Measurements from ENCODE around the gene FSTL1. TPM values are rescaled to one million over a fixed set of nuclear protein-coding genes. Genes with fewer than 3 reads are reported as not detected.
A peak's percentile ranks its signal among the peaks of the same experiment; 100 is the strongest.

Gene FSTL1
- total RNA-seq, 8 experiments from 2014 or later = 9.1 to 601 (median 110) TPM

DNA sequence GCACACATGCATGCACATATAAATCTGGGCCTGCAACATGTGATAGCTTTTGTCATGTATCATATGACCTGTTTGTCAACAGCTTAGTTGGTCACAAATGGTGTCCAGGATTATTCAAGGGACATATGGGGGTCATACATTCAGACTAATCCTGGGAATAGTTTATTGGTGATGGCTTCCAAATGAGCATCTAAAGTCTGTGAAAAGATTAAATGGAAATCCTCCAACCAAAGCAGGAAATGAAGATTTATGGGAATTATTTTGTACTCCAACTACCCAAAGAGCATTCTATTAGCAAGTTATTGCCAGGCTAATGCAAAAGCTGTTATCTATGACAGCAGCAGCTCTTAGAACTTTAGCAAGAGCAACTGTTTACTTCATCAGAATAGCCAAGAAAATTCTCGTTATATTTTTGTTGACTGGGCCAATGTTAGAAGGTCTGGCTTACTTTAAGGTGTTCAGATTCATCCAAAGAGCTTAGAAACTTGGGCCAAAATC is 7.1 kb downstream of the FSTL1 start:
- peaks cover 10 to 18% of the 10 kb centered on the region in 2 donors for H3K4me1 ChIP-seq (replicated peaks in 1 of 2)
- 0 to 100% (median 78%) methylated on average over 1 of the region's 1 CpG; no CpG with 5 or more reads in 1 of the 10 experiments for WGBS, 10 experiments
- H3K4me3 ChIP-seq = no peak overlapping the region
- no peak overlapping the region for H3K27ac ChIP-seq
- ATAC-seq (replicated peaks in 6 of 8) = no peak
- in situ Hi-C loops (cut with MboI; ENCODE audit: low pct_unique_long_range_greater_than_20kb in 2 of 9, low sequenced_read_pairs in 9 of 9, unreplicated experiment in 9 of 9) = loop anchor here in 1 of 9 experiments (25.0 kb wide), 2 partner anchors 94 to 344 kb away; no protein-coding TSS in a partner anchor

DNA sequence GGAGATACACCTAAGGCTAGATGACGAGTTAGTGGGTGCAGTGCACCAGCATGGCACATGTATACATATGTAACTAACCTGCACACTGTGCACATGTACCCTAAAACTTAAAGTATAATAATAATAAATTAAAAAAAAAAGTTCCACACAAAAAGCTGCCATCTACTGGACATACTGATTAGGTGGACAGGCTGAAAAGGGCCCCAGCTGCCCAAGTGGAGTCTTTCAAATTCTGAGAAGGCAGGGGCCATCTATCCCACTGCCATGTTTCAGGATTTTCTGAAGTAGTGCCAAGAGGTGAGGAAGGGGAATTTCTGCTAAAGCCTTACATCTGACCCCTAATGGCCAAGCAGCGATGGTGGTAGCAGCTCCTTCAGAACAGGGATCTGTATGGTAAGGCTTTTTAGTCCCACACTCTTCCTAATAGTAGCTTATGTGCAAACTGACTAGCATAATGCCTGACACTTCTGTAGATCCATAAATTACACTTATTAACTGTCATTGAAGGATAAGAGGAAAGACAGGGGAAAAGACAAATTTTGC is 7.7 kb downstream of the FSTL1 start:
- Histone ChIP-seq H3K27ac (no peak overlapping the region), H3K4me3 (no peak overlapping the region), H3K4me1 (replicated peaks in 1 of 2) (peaks cover 7 to 11% of the 10 kb centered on the region in 2 donors)
- WGBS, 10 experiments = 33 to 100% (median 76%) methylated on average over 1 of the region's 2 CpGs; no CpG with 5 or more reads in 4 of the 10 experiments
- in situ Hi-C loops (cut with MboI; ENCODE audit: low pct_unique_long_range_greater_than_20kb in 2 of 9, low sequenced_read_pairs in 9 of 9, unreplicated experiment in 9 of 9) = loop anchor here in 1 of 9 experiments (25.0 kb wide), 2 partner anchors 94 to 344 kb away; no protein-coding TSS in a partner anchor
- ATAC-seq (replicated peaks in 6 of 8) = peak in 1 of 8 experiments; percentile 17

DNA sequence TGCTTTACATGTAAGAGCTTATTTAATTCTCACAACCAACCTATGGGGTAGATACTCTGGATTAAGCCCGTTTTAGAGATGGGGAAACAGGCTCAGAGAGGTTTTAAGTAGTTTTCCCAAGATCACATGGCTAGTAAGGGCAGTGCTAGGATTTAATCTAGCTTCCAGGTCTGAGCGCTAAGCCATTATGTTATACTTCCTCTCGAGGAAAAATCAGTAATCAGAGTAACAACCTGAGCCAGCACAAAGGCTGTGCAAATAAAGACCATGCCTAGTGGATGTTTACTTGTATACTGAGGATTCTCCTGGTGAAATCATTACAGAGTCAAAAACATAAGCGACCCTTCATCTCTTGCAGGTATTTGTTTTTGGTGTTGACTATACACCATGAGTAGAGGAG is 9.0 kb downstream of the FSTL1 start:
- H3K4me3 ChIP-seq = no peak overlapping the region
- no peak for ATAC-seq (replicated peaks in 6 of 8)
- WGBS, 10 experiments = 40 to 100% (median 88%) methylated on average over 1 to 3 of the region's 4 CpGs
- in situ Hi-C loops (cut with MboI; ENCODE audit: low pct_unique_long_range_greater_than_20kb in 2 of 9, low sequenced_read_pairs in 9 of 9, unreplicated experiment in 9 of 9) = loop anchor here in 1 of 9 experiments (25.0 kb wide), 2 partner anchors 96 to 346 kb away; no protein-coding TSS in a partner anchor
- H3K4me1 ChIP-seq (replicated peaks in 1 of 2) = peaks cover under 1 to 3% of the 10 kb centered on the region in 2 donors
- H3K27ac ChIP-seq = no peak overlapping the region

DNA sequence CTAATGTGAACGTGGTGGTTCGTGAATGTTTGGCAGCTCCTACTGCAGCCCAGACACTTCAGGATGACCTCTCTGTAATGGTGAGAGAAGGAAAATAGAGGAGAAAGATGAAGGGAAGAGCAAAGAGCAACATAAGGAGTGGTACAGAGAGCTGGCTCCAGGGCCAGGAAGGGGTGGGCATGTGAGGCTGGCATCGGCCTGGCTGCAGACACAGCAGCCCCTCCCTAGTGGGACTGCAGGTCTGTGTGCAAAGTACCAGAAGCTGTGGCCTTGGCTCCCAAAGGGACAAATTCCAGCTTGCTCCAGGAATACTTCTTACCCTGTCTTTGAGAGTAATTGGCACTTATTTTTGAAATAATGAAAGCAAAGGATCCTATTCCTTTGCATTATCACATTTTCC is 10.0 kb downstream of the FSTL1 start:
- in situ Hi-C loops (cut with MboI; ENCODE audit: low pct_unique_long_range_greater_than_20kb in 2 of 9, low sequenced_read_pairs in 9 of 9, unreplicated experiment in 9 of 9) = loop anchor here in 1 of 9 experiments (25.0 kb wide), 2 partner anchors 97 to 347 kb away; no protein-coding TSS in a partner anchor
- ATAC-seq (replicated peaks in 6 of 8) = no peak
- Histone ChIP-seq H3K4me3 (no peak overlapping the region), H3K4me1 (replicated peaks in 1 of 2) (no peaks in the 10 kb centered on the region), H3K27ac (no peak overlapping the region)
- 7 to 100% (median 92%) methylated on average over 1 to 3 of the region's 3 CpGs; no CpG with 5 or more reads in 2 of the 10 experiments for WGBS, 10 experiments

DNA sequence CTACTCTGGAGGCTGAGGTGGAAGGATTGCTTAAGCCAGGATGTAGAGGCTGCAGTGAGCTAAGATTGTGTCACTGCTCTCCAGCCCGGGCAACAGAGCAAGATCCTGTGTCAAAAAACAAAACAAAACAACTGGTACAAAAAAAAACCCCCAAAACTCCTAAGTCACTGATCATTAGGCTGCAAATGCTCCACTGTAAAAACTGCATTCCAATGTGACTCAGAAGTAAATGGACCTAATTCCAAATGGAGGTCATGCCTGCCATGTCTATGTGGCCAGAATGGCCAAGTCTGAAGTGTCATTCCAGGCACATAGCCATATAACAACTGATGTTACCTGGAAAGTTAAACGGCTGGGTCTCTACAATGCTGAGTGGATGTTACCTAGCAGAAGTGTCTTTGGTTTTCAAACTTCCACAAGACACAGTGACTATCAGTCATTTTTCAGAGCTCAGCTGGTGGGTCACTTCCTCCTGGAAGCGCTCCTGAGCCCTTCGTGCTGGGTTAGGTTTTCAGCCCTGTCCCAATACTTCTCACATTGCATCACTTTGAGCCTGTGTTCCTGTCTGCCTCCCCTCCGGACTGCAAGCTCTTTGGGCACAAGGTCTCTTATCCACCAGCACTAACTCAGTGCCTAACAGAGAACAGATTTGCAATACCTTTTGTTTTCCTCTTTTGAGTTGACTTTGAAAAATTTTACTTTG is 10.6 kb downstream of the FSTL1 start:
- Histone ChIP-seq H3K4me1 (replicated peaks in 1 of 2) (no peaks in the 10 kb centered on the region), H3K4me3 (no peak overlapping the region), H3K27ac (no peak overlapping the region)
- in situ Hi-C loops (cut with MboI; ENCODE audit: low pct_unique_long_range_greater_than_20kb in 2 of 9, low sequenced_read_pairs in 9 of 9, unreplicated experiment in 9 of 9) = loop anchor here in 1 of 9 experiments (25.0 kb wide), 2 partner anchors 97 to 347 kb away; no protein-coding TSS in a partner anchor
- no peak for ATAC-seq (replicated peaks in 6 of 8)
- WGBS, 10 experiments = 0 to 100% (median 92%) methylated on average over 1 to 5 of the region's 5 CpGs; no CpG with 5 or more reads in 2 of the 10 experiments

DNA sequence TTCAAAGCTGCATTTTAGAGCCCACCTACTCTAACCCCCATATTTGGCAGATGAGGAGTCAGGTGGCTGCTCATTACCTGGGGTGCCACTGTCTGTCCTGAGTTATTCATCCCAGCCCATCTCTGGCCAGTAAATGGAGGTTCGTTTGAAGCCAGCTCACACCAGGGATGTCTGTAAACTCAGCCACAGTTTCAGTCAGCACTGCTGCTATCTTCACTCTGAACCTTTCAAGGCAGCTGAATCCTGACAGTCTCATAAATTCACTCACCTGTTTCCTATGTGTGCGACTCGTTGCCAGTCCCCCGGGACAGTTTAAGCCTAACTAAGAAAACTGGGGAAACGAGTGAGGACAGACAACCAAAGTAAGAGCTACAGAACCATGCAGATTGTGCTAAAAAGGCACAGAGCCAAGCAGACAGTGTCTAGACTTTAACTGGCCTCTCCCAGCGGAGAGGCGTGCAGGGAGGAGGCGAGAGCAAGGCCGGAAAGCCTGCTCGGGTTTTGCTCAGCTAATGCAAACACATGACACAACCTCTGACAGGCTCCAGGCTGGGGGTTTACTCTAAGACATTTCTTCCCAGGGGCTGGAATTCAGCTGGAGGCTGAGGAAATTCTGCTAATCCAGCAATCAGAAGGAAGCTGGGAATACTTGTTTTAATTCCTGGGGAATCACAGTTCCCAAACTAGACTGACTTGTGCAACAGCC is 12.0 kb downstream of the FSTL1 start:
- in situ Hi-C loops (cut with MboI; ENCODE audit: low pct_unique_long_range_greater_than_20kb in 2 of 9, low sequenced_read_pairs in 9 of 9, unreplicated experiment in 9 of 9) = loop anchor here in 1 of 9 experiments (25.0 kb wide), 2 partner anchors 98 to 348 kb away; no protein-coding TSS in a partner anchor
- peak; percentile 34 to 98 (median 82) for ATAC-seq (replicated peaks in 6 of 8)
- Histone ChIP-seq H3K27ac (no peak overlapping the region), H3K4me3 (no peak overlapping the region), H3K4me1 (replicated peaks in 1 of 2) (no peaks in the 10 kb centered on the region)
- WGBS, 10 experiments = 0 to 88% (median 68%) methylated on average over 2 to 10 of the region's 10 CpGs; no CpG with 5 or more reads in 2 of the 10 experiments

DNA sequence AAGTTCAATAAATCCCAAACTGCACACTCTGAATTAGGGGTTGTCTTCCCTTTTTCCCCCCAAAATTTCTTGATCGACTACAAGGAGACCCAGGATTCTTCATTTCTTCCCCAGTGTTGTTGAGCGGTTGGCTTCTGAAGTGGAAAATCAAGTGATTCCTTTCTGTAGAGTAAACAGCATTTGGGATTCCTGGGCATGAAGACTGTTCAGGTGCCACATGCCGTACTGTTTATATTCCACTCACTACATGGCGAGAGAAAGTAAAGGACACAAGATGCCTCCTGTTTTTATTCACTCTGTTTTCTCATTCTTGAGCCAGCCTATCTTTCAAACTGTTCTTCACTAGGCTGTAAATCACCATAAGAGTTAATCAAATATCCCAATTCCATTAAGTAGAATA is 12.6 kb downstream of the FSTL1 start:
- Histone ChIP-seq H3K27ac (no peak overlapping the region), H3K4me1 (replicated peaks in 1 of 2) (no peaks in the 10 kb centered on the region), H3K4me3 (no peak overlapping the region)
- 66 to 100% (median 88%) methylated on average over 2 to 4 of the region's 4 CpGs; no CpG with 5 or more reads in 2 of the 10 experiments for WGBS, 10 experiments
- no peak for ATAC-seq (replicated peaks in 6 of 8)
- in situ Hi-C loops (cut with MboI; ENCODE audit: low pct_unique_long_range_greater_than_20kb in 2 of 9, low sequenced_read_pairs in 9 of 9, unreplicated experiment in 9 of 9) = loop anchor here in 1 of 9 experiments (25.0 kb wide), 2 partner anchors 99 to 349 kb away; no protein-coding TSS in a partner anchor

DNA sequence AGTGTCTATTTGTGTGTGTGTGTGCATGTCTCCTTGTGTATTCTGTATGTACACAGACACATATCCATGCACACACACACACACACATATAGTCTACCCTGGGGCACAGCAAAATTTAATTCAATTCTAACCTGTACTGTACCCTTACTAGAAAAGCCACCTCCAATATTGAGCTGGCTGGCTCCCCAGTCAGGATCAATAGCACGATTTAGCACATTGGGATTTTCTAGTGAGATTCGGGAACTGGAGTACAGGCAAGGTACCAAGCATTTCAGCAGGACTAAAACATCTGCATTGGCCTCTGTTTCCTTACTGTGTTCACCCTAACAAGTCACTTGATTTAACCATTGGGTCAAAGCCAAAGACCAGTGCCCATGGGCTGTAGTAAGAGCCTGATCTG is 13.2 kb downstream of the FSTL1 start:
- no peak overlapping the region for H3K27ac ChIP-seq
- H3K4me3 ChIP-seq = no peak overlapping the region
- ATAC-seq (replicated peaks in 6 of 8) = no peak
- in situ Hi-C loops (cut with MboI; ENCODE audit: low pct_unique_long_range_greater_than_20kb in 2 of 9, low sequenced_read_pairs in 9 of 9, unreplicated experiment in 9 of 9) = loop anchor here in 1 of 9 experiments (25.0 kb wide), 2 partner anchors 100 to 350 kb away; no protein-coding TSS in a partner anchor
- H3K4me1 ChIP-seq (replicated peaks in 1 of 2) = no peaks in the 10 kb centered on the region
- WGBS, 10 experiments = 40 to 100% (median 85%) methylated on average over 1 to 2 of the region's 2 CpGs; no CpG with 5 or more reads in 6 of the 10 experiments

DNA sequence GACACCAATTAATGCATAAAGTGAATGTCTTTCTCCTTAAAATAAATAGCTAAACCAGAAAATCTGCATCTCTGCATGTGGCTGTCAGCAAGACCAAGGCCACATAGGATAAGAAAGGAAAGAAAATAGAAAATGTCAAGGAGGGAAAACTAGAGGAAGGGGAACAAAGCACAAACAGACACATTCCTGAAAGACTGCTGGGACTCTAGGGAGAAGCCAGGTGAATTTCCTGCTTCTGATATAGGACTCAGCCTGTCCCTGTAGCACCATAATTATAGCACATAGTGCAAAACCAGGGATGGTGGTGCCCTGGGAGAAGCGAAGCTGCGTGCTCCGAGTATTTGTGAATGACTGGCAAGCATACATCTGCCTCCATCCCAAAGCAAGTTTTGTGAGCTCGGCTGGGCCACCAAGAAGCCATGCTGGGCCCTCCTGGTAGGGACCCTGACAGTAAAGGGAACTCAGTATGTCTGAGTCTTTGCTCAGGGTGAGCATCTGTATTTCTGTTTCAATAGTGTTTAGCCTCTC is 14.2 kb downstream of the FSTL1 start:
- no peak for ATAC-seq (replicated peaks in 6 of 8)
- Histone ChIP-seq H3K4me3 (no peak overlapping the region), H3K27ac (no peak overlapping the region), H3K4me1 (replicated peaks in 1 of 2) (no peaks in the 10 kb centered on the region)
- 70 to 100% (median 80%) methylated on average over 1 to 4 of the region's 4 CpGs; no CpG with 5 or more reads in 3 of the 10 experiments for WGBS, 10 experiments
- in situ Hi-C loops (cut with MboI; ENCODE audit: low pct_unique_long_range_greater_than_20kb in 2 of 9, low sequenced_read_pairs in 9 of 9, unreplicated experiment in 9 of 9) = loop anchor here in 1 of 9 experiments (25.0 kb wide), 2 partner anchors 101 to 351 kb away; no protein-coding TSS in a partner anchor

DNA sequence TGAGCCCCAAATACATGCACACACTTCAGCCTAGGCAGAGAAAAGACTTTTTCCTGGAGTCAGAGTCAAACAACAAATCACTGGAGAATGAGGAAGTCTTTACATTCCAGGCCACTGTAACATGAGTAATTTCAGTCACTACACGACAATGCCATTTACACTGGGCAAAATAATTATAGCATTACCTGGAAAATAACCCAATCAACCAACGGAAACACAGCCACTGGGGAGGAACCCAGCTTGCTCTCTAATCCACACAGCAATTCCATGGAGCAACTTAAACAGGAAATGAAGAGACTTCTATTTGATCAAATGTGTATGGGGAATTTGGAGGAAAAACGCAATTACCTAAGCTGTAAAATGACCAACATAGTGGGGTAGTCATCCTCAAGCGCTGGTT is 15.2 kb downstream of the FSTL1 start:
- Histone ChIP-seq H3K27ac (no peak overlapping the region), H3K4me3 (no peak overlapping the region), H3K4me1 (replicated peaks in 1 of 2) (no peaks in the 10 kb centered on the region)
- 11 to 100% (median 87%) methylated on average over 1 to 4 of the region's 4 CpGs for WGBS, 10 experiments
- in situ Hi-C loops (cut with MboI; ENCODE audit: low pct_unique_long_range_greater_than_20kb in 2 of 9, low sequenced_read_pairs in 9 of 9, unreplicated experiment in 9 of 9) = loop anchor here in 1 of 9 experiments (25.0 kb wide), 2 partner anchors 102 to 352 kb away; no protein-coding TSS in a partner anchor
- ATAC-seq (replicated peaks in 6 of 8) = no peak

DNA sequence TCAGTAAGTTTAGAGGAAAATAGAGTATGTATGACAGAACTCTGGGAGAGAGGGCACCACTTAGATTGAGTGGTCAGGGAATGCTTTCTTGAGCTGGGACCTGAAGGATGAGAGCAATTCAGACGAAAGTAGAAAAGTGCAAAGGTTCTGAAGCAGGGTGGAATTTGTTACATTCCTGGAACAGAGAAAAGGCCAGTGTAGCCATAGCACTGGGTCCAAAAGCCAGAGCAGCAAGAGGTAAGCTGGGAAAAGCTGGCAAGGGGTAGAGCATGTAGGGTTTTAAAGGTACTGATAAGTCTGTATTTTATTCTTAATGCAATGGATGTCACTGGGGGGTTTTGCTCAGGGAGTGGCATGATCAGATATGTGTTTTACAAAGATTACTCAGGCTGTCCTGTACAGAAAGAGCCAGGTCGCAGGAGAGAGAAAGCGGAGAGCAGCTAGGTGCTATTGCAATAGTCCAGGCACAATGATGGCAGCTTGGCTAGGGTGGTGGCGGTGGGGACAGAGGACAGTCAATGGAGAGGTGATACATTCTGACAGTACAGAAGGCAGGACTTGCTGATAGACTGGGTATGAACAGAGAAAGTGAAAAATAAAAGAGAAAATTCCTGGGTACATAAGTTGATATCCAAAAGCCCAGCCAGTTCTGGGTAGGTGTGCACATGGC is 17.0 kb downstream of the FSTL1 start:
- no peak for ATAC-seq (replicated peaks in 6 of 8)
- H3K27ac ChIP-seq = no peak overlapping the region
- in situ Hi-C loops (cut with MboI; ENCODE audit: low pct_unique_long_range_greater_than_20kb in 2 of 9, low sequenced_read_pairs in 9 of 9, unreplicated experiment in 9 of 9) = loop anchor here in 1 of 9 experiments (25.0 kb wide), 2 partner anchors 104 to 354 kb away; no protein-coding TSS in a partner anchor
- 88 to 100% (median 100%) methylated on average over 2 to 4 of the region's 4 CpGs; no CpG with 5 or more reads in 3 of the 10 experiments for WGBS, 10 experiments
- no peaks in the 10 kb centered on the region for H3K4me1 ChIP-seq (replicated peaks in 1 of 2)
- H3K4me3 ChIP-seq = no peak overlapping the region
